BE2C (cell line): ENCODE results near the gene ULK4.
"Not testable (repeated sequence)": the region's sequence is repeated elsewhere in the genome, so short reads cannot be mapped to it uniquely, and the experiment has no call there.

Source experiments
- DNase-seq: peaks from one replicate; pipeline ENCODE4 v3.0.0-alpha.2; 2020
- H3K27me3 ChIP-seq: fragments of 250-450 bp; sonication (Bioruptor Pico); 2 replicates; pipeline ENCODE4 v1.5.1; 2020; ENCODE audit warnings: mild to moderate bottlenecking
- H3K36me3 ChIP-seq: fragments of 250-450 bp; sonication (Bioruptor Pico); 2 replicates; pipeline ENCODE4 v1.5.1; 2020; ENCODE audit warnings: mild to moderate bottlenecking
- H3K4me1 ChIP-seq: fragments of 250-450 bp; sonication (Bioruptor Pico); 2 replicates; pipeline ENCODE4 v1.5.1; 2020
- H3K4me3 ChIP-seq: 2 replicates; pipeline ENCODE4 v1.5.1; 2011; ENCODE audit warnings: low read depth, low read length
- H3K9me3 ChIP-seq: fragments of 250-450 bp; sonication (Bioruptor Pico); 2 replicates; pipeline ENCODE4 v1.5.1; 2020
- TF ChIP-seq, protein P1 (sequence below): IDR thresholded peaks from 2 replicates; pipeline ENCODE4 v1.5.1; 2012; ENCODE audit warnings: mild to moderate bottlenecking, low read depth, low read length

Gene ULK4

DNA sequence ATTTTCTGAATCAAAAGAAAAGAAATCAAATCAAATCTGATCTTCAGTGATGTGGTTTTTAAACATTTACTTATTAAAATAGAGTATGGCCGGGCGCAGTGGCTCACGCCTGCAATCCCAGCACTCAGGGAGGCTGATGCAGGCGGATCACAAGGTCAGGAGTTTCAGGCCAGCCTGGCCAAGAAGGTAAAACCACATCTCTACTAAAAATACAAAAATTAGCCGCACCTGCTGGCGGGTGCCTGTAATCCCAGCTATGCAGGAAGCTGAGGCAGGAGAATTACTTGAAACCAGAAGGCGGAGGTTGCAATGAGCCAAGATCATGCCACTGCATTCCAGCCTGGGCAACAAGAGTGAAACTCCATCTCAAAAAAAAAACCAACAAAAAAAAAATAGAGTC lies 169.1 kb downstream of the ULK4 start:
- no peak overlapping the region for H3K4me3 ChIP-seq
- H3K9me3 ChIP-seq: no peaks in the 10 kb centered on the region
- H3K4me1 ChIP-seq: no peaks in the 10 kb centered on the region
- H3K36me3 ChIP-seq: no peaks in the 10 kb centered on the region
- no peaks in the 10 kb centered on the region for H3K27me3 ChIP-seq
- DNase-seq: no peak
- TF ChIP-seq, protein P1, sequence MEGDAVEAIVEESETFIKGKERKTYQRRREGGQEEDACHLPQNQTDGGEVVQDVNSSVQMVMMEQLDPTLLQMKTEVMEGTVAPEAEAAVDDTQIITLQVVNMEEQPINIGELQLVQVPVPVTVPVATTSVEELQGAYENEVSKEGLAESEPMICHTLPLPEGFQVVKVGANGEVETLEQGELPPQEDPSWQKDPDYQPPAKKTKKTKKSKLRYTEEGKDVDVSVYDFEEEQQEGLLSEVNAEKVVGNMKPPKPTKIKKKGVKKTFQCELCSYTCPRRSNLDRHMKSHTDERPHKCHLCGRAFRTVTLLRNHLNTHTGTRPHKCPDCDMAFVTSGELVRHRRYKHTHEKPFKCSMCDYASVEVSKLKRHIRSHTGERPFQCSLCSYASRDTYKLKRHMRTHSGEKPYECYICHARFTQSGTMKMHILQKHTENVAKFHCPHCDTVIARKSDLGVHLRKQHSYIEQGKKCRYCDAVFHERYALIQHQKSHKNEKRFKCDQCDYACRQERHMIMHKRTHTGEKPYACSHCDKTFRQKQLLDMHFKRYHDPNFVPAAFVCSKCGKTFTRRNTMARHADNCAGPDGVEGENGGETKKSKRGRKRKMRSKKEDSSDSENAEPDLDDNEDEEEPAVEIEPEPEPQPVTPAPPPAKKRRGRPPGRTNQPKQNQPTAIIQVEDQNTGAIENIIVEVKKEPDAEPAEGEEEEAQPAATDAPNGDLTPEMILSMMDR: no peak

DNA sequence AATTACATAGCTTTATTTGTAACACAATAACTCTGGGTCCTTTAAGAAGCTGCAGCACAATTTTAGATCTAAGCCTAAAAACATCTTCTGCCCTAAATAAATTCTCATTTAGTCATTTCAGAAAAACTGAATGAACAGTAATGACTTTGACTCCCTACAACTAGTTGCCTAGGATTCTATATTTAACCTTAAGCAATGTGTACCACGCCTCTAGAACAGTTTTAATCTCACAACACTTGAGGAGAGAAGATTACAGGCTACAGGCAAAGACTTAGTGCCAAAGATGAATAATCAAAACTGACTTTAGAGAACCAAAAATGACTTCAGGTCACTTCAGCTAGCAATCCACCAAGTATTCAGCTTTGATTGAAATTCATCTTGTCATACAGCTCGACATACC lies 192.8 kb downstream of the ULK4 start:
- Histone ChIP-seq H3K4me3 (no peak overlapping the region), H3K9me3 (no peaks in the 10 kb centered on the region), H3K27me3 (no peaks in the 10 kb centered on the region), H3K4me1 (no peaks in the 10 kb centered on the region), H3K36me3 (no peaks in the 10 kb centered on the region)
- no peak for DNase-seq
- TF ChIP-seq, protein P1: no peak

DNA sequence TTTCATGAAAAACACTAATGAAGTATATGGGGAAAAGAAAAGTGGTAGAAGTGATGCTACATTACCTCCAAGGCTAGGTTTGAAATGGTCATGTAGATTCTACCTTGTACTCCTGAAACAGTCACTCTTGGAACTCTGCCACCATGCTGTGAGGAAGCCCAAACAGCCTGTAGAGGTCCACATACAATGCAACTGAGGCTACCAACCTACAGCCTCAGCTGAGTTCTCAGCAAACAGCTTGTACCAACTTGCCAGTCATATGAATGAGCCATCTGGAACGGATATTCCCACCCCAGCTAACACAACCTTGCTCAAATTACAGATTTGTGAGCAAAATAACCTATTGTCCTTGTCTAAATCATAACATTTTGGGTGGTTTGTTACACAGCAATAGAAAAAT lies 193.5 kb downstream of the ULK4 start:
- H3K9me3 ChIP-seq: no peaks in the 10 kb centered on the region
- no peaks in the 10 kb centered on the region for H3K27me3 ChIP-seq
- no peaks in the 10 kb centered on the region for H3K36me3 ChIP-seq
- H3K4me3 ChIP-seq: no peak overlapping the region
- TF ChIP-seq, protein P1: no peak
- H3K4me1 ChIP-seq: no peaks in the 10 kb centered on the region
- DNase-seq: no peak

DNA sequence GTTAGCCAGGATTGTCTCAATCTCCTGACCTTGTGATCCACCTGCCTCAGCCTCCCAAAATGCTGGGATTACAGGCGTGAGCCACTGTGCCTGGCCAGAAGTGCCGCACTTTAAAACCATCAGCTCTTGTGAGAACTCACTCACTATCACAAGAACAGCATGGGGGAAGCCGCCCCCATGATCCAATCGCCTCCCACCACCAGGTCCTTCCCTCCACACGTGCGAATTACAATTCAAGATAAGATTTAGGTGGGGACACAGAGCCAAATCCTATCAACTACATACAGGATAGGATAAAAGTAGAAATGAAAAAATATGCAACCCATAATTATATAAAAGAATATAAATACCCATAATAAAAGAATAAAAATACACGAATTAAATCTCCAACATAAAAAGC lies 199.0 kb downstream of the ULK4 start:
- DNase-seq, H3K27me3 ChIP-seq, H3K4me3 ChIP-seq, H3K36me3 ChIP-seq, H3K9me3 ChIP-seq, H3K4me1 ChIP-seq: not testable (repeated sequence)

DNA sequence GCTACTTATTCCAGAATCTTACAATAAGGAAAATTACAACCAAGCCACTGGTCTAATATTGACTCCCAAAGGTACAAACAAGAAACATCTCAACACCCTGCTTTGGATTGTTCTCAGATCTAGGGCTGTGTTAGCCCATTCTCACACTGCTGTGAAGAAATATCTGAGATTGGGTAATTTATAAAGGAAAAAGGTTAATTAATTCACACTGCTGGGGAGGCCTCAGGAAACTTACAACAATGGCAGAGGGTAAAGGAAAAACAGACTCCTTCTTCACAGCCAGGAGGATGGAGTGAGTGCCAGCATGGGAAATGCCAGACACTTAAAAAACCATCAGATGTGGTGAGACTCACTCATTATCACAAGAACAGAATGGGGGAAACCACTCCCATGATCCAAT lies 208.3 kb downstream of the ULK4 start:
- H3K4me1 ChIP-seq: no peaks in the 10 kb centered on the region
- H3K27me3 ChIP-seq: no peaks in the 10 kb centered on the region
- H3K9me3 ChIP-seq: no peaks in the 10 kb centered on the region
- no peak overlapping the region for H3K4me3 ChIP-seq
- DNase-seq: no peak
- no peaks in the 10 kb centered on the region for H3K36me3 ChIP-seq
- TF ChIP-seq, protein P1: no peak

DNA sequence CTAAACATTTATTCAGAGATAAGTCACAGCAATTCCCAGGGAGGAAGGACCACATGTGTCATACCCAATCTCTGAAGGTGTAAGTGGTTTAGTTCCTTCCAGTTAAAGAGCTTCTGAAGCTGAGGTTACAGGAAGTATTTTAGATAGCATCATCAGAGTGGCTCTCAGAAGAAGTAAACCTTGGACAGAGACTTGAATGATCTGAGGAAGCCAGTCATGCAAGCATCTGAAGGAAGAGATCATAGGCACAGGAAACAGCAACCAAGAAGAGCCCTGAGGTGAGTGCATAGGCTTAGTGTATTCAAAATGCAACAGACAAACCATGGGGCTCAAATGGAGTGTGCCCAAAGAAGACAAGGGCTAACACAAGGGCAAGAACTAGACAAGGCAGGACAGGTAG lies 210.3 kb downstream of the ULK4 start:
- Histone ChIP-seq H3K9me3 (no peaks in the 10 kb centered on the region), H3K4me1 (no peaks in the 10 kb centered on the region), H3K36me3 (no peaks in the 10 kb centered on the region), H3K4me3 (no peak overlapping the region), H3K27me3 (no peaks in the 10 kb centered on the region)
- DNase-seq: no peak
- TF ChIP-seq, protein P1: no peak

DNA sequence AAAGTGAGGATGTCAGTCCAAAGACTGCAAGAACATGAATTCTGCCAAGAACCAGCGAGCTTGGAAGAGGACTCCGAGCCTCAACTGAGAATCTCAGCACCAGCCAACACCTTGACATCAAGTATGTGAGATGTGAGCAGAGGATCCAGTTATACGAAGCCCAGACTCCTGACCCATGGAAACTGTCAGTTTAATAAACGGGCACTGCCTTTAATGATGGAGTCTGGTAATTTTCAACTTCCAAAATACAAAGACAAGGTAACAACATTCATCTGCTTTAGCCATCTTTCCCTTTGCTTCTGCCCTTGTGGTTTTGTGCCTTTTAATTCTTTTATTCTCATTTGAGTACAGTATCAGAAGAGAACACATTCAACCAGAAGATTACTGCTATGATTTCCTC lies 211.9 kb downstream of the ULK4 start:
- TF ChIP-seq, protein P1: no peak
- no peak for DNase-seq

More for the DNA sequence above, 211.9 kb downstream of the ULK4 start:
- no peaks in the 10 kb centered on the region for H3K4me1 ChIP-seq
- H3K4me3 ChIP-seq: no peak overlapping the region
- H3K27me3 ChIP-seq: no peaks in the 10 kb centered on the region
- no peaks in the 10 kb centered on the region for H3K36me3 ChIP-seq
- H3K9me3 ChIP-seq: no peaks in the 10 kb centered on the region
